ENCODE data around the gene PIH1D1. TPM values are rescaled to one million over a fixed set of nuclear protein-coding genes. Genes with fewer than 3 reads are reported as not detected.
A peak's percentile ranks its signal among the peaks of the same experiment; 100 is the strongest.

PIH1D1 gene
- total RNA-seq, 1 experiment from 2014 or later, result 166 TPM

- no peak overlapping the region for H3K23ac ChIP-seq (ENCODE audit: insufficient read length, low read depth, low read length)
- no peaks in the 10 kb centered on the region for H3K79me2 ChIP-seq (ENCODE audit: insufficient read depth, low read length)
- H3T11ph ChIP-seq (ENCODE audit: low read length), result no peak overlapping the region
- H2AFZ ChIP-seq (ENCODE audit: low read length), result no peak overlapping the region
- H2BK15ac ChIP-seq (ENCODE audit: low read depth, low read length), result no peak overlapping the region
- WGBS (ENCODE audit: extremely low coverage, insufficient read length, low lambda C conversion rate), result no CpG with 5 or more reads among the region's 15 CpGs
- Mint-ChIP-seq H3K9me3 (peaks cover 0 to 2% of the 10 kb centered on the region in 2 experiments; a peak in 1 of 5 replicates), H3K4me1 (peaks cover 11 to 24% of the 10 kb centered on the region in 2 experiments), H3K4me3 (no peak overlapping the region), H3K27ac (no peak overlapping the region; a peak in 1 of 7 replicates), H3K36me3 (ENCODE audit: insufficient read depth in 1 of 3, low read depth in 3 of 3) (peaks cover 1 to 11% (median 10%) of the 10 kb centered on the region in 3 experiments; a peak in 3 of 7 replicates), H3K27me3 (ENCODE audit: low read depth) (peaks cover 19% of the 10 kb centered on the region)
- no peak overlapping the region for H3K14ac ChIP-seq (ENCODE audit: insufficient read depth, low read length)
- H2BK120ac ChIP-seq (ENCODE audit: low read depth, low read length, poor library complexity, severe bottlenecking), result no peak overlapping the region
- H3K18ac ChIP-seq (ENCODE audit: insufficient read length, low read depth, low read length), result no peak overlapping the region
- no peaks in the 10 kb centered on the region for H3K79me1 ChIP-seq (ENCODE audit: insufficient read depth, low read depth, low read length, poor library complexity, severe bottlenecking)
- no peak overlapping the region for H2BK5ac ChIP-seq (ENCODE audit: insufficient read length, low read length)
- H3K9me3 ChIP-seq (ENCODE audit: control insufficient read depth, low read depth, low read length), result no peaks in the 10 kb centered on the region
- no peak overlapping the region for H2BK12ac ChIP-seq (ENCODE audit: insufficient read length, low read depth, low read length)
- no peak overlapping the region for H4K8ac ChIP-seq (replicated peaks; ENCODE audit: insufficient read length, low read depth, low read length)
- H3K56ac ChIP-seq (ENCODE audit: insufficient read length, low read depth, low read length), result no peak overlapping the region
- peak; percentile 27 for DNase-seq
- no peak overlapping the region for H3K4ac ChIP-seq (ENCODE audit: low read depth, low read length)
- TF ChIP-seq, protein P1, sequence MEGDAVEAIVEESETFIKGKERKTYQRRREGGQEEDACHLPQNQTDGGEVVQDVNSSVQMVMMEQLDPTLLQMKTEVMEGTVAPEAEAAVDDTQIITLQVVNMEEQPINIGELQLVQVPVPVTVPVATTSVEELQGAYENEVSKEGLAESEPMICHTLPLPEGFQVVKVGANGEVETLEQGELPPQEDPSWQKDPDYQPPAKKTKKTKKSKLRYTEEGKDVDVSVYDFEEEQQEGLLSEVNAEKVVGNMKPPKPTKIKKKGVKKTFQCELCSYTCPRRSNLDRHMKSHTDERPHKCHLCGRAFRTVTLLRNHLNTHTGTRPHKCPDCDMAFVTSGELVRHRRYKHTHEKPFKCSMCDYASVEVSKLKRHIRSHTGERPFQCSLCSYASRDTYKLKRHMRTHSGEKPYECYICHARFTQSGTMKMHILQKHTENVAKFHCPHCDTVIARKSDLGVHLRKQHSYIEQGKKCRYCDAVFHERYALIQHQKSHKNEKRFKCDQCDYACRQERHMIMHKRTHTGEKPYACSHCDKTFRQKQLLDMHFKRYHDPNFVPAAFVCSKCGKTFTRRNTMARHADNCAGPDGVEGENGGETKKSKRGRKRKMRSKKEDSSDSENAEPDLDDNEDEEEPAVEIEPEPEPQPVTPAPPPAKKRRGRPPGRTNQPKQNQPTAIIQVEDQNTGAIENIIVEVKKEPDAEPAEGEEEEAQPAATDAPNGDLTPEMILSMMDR (conservative IDR thresholded peaks at IDR 0.05), result no peak
- no peak overlapping the region for H2BK20ac ChIP-seq (ENCODE audit: low read depth, low read length, poor library complexity, severe bottlenecking)
- no peaks in the 10 kb centered on the region for H3K23me2 ChIP-seq (ENCODE audit: insufficient read length, low read depth, low read length, poor library complexity, severe bottlenecking)
- no peaks in the 10 kb centered on the region; the same call in 1 of the 2 replicates for H3K27me3 ChIP-seq (ENCODE audit: insufficient read depth, low read length)
- no peak overlapping the region for H4K91ac ChIP-seq (ENCODE audit: insufficient read length, low read depth, low read length)
- H3K4me2 ChIP-seq (ENCODE audit: insufficient read depth, insufficient read length, low read length), result no peak overlapping the region
- H3K9ac ChIP-seq (ENCODE audit: extremely low read depth, insufficient read length, low read length), result no peak overlapping the region
- H4K5ac ChIP-seq (ENCODE audit: insufficient read length, low read depth, low read length), result no peak overlapping the region
- no peak overlapping the region for H3K27ac ChIP-seq (ENCODE audit: insufficient read length, low read depth, low read length)
- H3K4me1 ChIP-seq (ENCODE audit: insufficient read depth, low read length), result peaks cover 3% of the 10 kb centered on the region; the same call in 1 of the 2 replicates
- H2AK5ac ChIP-seq (ENCODE audit: insufficient read length, low read length), result no peak overlapping the region
- no peaks in the 10 kb centered on the region for H4K20me1 ChIP-seq (ENCODE audit: control insufficient read depth, insufficient read depth, insufficient read length)
These were observed 23.7 kb upstream of the PIH1D1 start for GRCh38 chr19:49475191-49475917.

Data from H9 (cell line).